NCI-H2227 (cell line): ENCODE measurements around the gene XRCC4.
"Not testable (repeated sequence)": the region's sequence is repeated elsewhere in the genome, so short reads cannot be mapped to it uniquely, and the experiment has no call there.

ENCODE experiments used
- DNase-seq: peaks from one replicate; lab custom pipeline; 2025; ENCODE audit not compliant: unreplicated experiment; lab: John Stamatoyannopoulos, UW

XRCC4 gene

GRCh38 chr5:83076742-83077661, at the start of gene XRCC4, which contains the start of gene TMEM167A:
Gene XRCC4 (plus strand): TSS chr5:83077547. CDS start chr5:83104920, 27,373 bp downstream.
Gene TMEM167A (minus strand): TSS chr5:83077394. CDS start chr5:83077323, 71 bp downstream.
- peak; percentile 96 for DNase-seq

- DNase-seq, result no peak
Measured at GRCh38 chr5:83029912-83030311, 47.4 kb upstream of the XRCC4 start.

- no peak for DNase-seq
Measured at GRCh38 chr5:83031381-83031780, 46.0 kb upstream of the XRCC4 start.

DNA sequence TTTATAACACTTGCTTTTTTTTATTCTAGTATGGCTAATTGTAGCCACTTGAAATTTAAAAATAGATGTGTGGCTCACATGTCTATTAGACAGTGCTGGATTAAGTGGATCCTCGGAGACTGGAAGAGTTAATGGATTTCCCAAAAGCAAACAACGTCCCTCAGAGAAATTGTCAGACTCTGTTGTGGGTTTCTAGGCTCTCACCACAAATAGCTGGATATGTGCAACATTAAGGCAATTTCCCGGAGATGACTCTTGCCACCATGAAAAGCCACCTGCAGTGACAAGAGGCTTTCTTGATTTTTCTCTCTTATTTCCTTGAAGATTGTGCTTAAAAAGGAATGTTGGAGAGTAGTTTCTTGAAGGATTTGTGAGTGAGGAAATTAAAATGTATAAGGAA, 43.3 kb upstream of the XRCC4 start:
- peak; percentile 71 for DNase-seq

GRCh38 chr5:83034528-83035207, 42.7 kb upstream of the XRCC4 start:
- peak; percentile 23 for DNase-seq

DNA sequence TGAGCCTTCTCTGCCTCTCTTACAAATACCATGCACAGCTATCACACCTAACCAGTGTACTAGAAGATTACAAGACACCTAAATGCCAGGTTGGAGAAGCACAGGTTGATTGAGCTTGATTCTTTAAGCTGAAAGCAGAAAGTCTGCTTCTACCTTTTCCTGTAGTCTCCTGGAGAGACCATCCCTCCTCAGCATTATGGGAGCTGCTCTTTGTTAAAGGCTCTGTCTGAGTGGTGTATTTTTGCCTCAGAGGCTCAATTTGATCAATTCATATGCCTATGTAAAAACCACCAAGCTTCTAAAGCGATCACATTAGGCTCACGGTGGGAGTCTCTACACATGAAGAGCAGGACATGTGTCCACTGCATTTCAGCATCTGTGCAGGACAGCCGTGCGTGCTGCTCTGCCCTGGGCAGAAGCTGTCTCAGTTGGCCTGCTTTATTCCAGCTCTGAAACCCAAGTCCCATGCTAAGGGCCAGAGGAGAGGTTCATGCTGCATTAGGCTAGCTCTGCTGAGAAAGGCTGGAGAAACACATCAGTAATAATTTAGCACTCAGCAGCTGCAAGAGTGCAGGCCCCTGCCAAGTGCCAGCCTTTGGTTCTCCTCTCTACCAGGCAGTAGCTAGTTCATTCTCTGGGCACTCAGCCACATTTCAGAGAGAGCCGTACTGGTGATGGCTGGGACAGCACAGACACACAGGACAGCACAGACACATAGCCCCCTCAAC, 41.8 kb upstream of the XRCC4 start:
- DNase-seq, result peak; percentile 44

DNA sequence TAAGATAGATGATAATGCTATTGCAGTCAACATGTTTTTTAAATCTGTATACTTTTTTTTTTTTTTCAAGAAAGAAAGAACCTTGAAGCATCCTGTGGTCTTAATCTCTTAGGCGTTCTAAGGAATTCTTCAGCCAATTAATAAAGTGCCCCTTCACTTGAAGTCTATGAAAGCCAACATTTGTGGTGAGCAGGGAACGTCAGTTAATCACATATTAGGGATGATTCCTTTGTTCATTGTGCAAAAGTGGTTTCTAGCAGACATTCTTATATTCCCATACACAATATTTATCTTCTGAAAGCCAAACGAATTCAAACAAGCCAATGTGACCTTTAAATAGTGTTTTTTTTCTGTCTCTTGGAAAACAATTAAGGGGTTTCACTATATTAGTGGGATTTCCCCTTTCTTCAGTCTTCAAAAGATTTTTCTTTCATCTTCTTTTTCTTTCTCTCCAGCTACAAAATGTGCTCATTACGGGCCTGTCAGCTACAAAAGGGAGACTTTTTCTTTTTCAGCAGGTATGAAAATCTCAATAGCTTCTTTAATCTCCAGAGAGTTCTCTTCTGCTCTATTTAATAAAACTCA, 40.3 kb upstream of the XRCC4 start:
- peak; percentile 12 for DNase-seq

GRCh38 chr5:83038924-83039323, 38.4 kb upstream of the XRCC4 start:
- DNase-seq, result no peak

GRCh38 chr5:83042507-83042906, 34.8 kb upstream of the XRCC4 start:
- DNase-seq, result no peak

- no peak for DNase-seq
Measured at GRCh38 chr5:83044926-83045325, 32.4 kb upstream of the XRCC4 start.

DNA sequence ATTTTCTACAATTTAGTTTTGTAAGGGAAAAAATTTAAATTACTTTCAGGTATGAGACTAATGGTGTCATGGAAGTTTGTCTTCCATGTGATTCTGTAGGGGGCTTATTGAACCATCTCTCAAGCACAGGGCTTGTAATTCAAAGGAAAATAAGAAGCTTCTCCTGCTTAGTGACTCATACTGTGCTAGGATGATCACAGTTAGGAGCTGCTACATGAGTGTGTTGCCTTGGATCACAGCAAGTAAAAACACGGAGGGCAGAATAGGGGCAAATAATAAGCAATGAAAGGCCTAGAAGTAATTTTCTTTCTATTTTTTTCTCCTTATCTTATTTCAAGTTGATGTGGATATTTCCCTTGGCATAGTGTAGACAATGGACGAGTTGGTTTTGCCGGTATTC, 29.1 kb upstream of the XRCC4 start:
- DNase-seq, result no peak

DNA sequence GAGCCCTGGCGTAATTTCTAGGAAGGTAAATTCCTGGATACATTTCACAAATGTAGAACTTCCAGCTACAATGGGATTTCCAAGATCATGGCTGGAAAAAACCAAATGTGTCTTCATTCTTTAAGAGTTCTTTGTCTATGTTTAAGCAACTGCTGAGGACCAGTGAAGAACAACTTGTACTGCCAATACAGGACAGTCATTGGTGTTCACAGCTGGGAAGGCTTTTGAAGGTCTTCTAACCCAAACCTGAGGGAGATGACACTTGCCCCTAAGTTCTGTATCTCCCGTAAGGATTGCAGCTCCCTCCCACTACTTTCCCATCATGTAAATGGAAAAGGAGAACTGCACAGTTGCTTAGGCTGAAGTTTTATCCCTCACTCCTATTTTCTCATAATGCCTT, 28.5 kb upstream of the XRCC4 start:
- DNase-seq, result no peak

DNA sequence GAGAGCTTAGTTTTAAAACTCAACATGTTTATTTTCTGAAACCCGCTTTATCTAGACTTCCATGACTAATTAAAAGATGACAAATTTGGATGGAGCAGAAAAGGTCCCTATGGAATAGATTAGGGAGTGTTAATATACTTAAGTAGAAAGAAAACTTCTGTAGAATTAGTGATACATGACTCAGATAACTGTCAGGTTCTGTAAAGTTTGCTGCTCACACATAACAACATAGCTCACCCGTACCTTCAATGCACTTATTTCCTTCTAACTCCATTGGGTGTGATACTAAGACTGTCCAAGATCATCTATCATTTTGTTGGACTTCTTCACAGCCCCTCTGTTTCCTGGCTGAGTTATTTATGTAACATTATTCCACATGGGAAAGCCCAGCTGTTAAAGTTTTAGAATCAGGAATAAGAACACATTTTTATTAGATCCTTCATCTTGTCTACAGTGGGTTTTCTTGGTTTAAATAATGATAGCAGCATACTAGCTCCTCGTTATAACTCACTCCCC, 27.9 kb upstream of the XRCC4 start:
- no peak for DNase-seq

DNA sequence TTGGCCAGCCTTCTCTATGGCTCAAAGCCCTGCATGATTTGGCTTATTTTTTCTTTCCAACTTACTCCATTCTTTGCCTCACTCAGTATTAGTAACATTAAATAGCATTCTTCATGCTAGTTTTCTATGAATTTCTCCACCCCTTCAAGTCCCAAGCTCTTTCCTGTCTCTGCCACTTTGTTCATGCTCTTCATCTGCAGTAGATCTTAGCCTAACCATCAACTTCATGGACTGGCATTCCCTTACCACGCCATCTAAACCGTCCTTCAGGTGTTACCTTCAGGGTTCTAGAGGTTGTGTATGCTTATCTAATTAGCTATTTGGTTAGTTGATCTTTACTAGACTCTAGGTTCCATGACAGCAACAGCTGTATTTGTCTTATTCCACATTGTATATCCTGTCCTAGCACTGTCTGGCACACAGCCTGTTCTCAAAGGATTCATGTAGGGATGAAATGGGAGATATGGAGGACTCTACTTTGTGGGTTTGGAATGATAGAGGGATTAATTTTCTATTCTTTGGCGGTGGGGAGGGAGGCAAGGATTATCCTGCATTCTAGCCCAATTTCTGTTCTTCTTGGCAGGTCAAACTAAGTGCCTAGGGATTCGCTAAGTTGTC, 26.5 kb upstream of the XRCC4 start:
- DNase-seq, result no peak

DNA sequence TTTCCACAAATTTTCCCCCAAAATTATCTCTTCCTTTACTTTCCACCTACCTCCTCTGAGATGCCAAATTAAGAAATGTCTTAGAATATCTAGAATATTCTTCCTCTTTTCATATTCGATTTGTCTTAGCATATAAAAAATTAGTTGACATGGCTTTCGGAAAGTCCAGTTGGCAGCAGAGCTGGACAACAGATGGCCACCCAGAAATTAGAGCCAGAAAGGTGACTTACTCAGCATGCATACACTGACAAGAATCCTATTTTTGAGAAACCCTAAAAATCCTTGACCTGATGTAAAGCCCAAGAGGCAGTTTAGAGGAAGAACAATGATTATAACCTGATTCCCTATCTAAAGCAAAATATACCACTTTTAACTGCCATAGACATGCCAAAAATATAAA, 22.2 kb upstream of the XRCC4 start:
- DNase-seq, result no peak

DNA sequence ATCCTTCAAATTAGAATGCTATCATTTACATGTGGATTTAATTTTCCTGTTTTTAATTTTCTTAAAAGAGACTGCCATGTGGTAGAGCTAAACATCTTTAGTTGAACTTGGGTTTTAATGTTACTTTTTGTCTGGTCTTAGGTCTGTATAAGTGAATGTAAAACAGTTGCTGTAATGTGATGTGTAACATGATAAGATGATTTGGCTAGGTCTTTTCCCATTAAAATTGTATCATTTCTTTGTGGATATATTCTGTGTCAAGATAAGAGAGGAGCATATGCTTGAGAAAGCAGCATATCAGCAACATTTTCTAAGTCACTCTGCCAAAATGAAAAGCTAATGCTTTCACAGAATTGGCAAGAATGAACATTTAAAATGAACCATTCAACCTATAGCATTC, 18.6 kb upstream of the XRCC4 start:
- no peak for DNase-seq

- no peak for DNase-seq
Measured at GRCh38 chr5:83059341-83059740, 18.0 kb upstream of the XRCC4 start.

- DNase-seq, result peak; percentile 21
Measured at GRCh38 chr5:83066548-83067110, 10.7 kb upstream of the XRCC4 start.

DNA sequence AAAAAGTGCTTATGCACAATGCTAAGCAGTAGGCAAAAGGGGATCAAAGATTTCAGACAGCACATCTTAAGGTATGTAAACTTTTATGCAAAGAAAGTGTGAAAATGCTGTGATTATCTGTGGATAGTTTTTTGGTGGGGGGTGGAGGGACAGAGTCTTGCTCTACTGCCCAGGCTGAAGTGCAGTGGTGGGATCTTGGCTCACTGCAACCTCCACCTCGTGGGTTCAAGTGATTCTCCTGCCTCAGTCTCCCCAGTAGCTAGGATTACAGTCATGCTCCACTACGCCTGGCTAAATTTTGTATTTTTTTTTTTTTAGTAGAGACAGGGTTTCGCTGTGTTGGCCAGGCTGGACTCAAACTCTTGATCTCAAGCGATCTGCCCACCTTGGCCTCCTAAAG, 10.0 kb upstream of the XRCC4 start:
- not testable (repeated sequence) for DNase-seq
